ENCODE data around the gene CIITA. TPM values are rescaled to one million over a fixed set of nuclear protein-coding genes. Genes with fewer than 3 reads are reported as not detected.

The CIITA gene
- total RNA-seq, 2 donors from 2014 or later: 25.2 to 31.0 TPM

- no peak for TF ChIP-seq CTCF (IDR thresholded peaks at IDR 0.05)
- Histone ChIP-seq H3K4me1 (ENCODE audit: control insufficient read depth in 1 of 2, low read depth in 2 of 2) (no peaks in the 10 kb centered on the region), H3K27me3 (replicated peaks; ENCODE audit: insufficient read depth) (no peaks in the 10 kb centered on the region), H3K4me3 (no peak overlapping the region), H3K9me3 (no peaks in the 10 kb centered on the region), H3K36me3 (no peaks in the 10 kb centered on the region), H3K27ac (no peak overlapping the region)
- no peak for DNase-seq (ENCODE audit: low spot score)
- ATAC-seq (ENCODE audit: insufficient number of reproducible peaks, low FRiP score, low read depth): no peak
These were observed 20.1 kb downstream of the CIITA start for GRCh38 chr16:10897134-10897533.

- ATAC-seq (ENCODE audit: insufficient number of reproducible peaks, low FRiP score, low read depth) (no peak), DNase-seq (ENCODE audit: low spot score) (no peak)
- Histone ChIP-seq H3K9me3 (no peaks in the 10 kb centered on the region), H3K36me3 (no peaks in the 10 kb centered on the region), H3K4me3 (no peak overlapping the region), H3K27ac (no peak overlapping the region), H3K27me3 (replicated peaks; ENCODE audit: insufficient read depth) (no peaks in the 10 kb centered on the region), H3K4me1 (ENCODE audit: control insufficient read depth in 1 of 2, low read depth in 2 of 2) (peaks cover 0 to 10% of the 10 kb centered on the region in 2 donors)
- no peak for TF ChIP-seq CTCF (IDR thresholded peaks at IDR 0.05)
These were observed 26.0 kb downstream of the CIITA start for GRCh38 chr16:10902999-10903398.

GRCh38 chr16:10906482-10906881 is 29.5 kb downstream of the CIITA start:
- Histone ChIP-seq H3K36me3 (no peaks in the 10 kb centered on the region), H3K27me3 (replicated peaks; ENCODE audit: insufficient read depth) (no peaks in the 10 kb centered on the region), H3K27ac (no peak overlapping the region), H3K9me3 (no peaks in the 10 kb centered on the region), H3K4me3 (no peak overlapping the region), H3K4me1 (ENCODE audit: control insufficient read depth in 1 of 2, low read depth in 2 of 2) (peaks cover 0 to 10% of the 10 kb centered on the region in 2 donors)
- no peak for TF ChIP-seq CTCF (IDR thresholded peaks at IDR 0.05)
- no peak for DNase-seq (ENCODE audit: low spot score)
- ATAC-seq (ENCODE audit: insufficient number of reproducible peaks, low FRiP score, low read depth): no peak

- no peaks in the 10 kb centered on the region for H3K9me3 ChIP-seq
- DNase-seq (ENCODE audit: low spot score) (no peak), ATAC-seq (ENCODE audit: insufficient number of reproducible peaks, low FRiP score, low read depth) (no peak)
- H3K4me1 ChIP-seq (ENCODE audit: control insufficient read depth in 1 of 2, low read depth in 2 of 2): peaks cover 0 to 10% of the 10 kb centered on the region in 2 donors
- no peaks in the 10 kb centered on the region for H3K27me3 ChIP-seq (replicated peaks; ENCODE audit: insufficient read depth)
- no peak for TF ChIP-seq CTCF (IDR thresholded peaks at IDR 0.05)
- no peaks in the 10 kb centered on the region for H3K36me3 ChIP-seq
- no peak overlapping the region for H3K4me3 ChIP-seq
- no peak overlapping the region for H3K27ac ChIP-seq
These were observed 30.1 kb downstream of the CIITA start for GRCh38 chr16:10906914-10907756.

- Histone ChIP-seq H3K4me3 (no peak overlapping the region), H3K27me3 (replicated peaks; ENCODE audit: insufficient read depth) (no peaks in the 10 kb centered on the region), H3K27ac (no peak overlapping the region), H3K9me3 (no peaks in the 10 kb centered on the region), H3K36me3 (no peaks in the 10 kb centered on the region), H3K4me1 (ENCODE audit: control insufficient read depth in 1 of 2, low read depth in 2 of 2) (peaks cover 0 to 10% of the 10 kb centered on the region in 2 donors)
- DNase-seq (ENCODE audit: low spot score): no peak
- no peak for TF ChIP-seq CTCF (IDR thresholded peaks at IDR 0.05)
- ATAC-seq (ENCODE audit: insufficient number of reproducible peaks, low FRiP score, low read depth): no peak
These were observed 30.7 kb downstream of the CIITA start for GRCh38 chr16:10907757-10908045.
